DMS79 (cell line): ENCODE results near the gene CYTH3.

ENCODE experiments used
- DNase-seq: peaks from one replicate; lab custom pipeline; 2025; lab: John Stamatoyannopoulos, UW

The CYTH3 gene

GRCh38 chr7:6258440-6259182 is 13.8 kb downstream of the CYTH3 start:
- DNase-seq = no peak

DNA sequence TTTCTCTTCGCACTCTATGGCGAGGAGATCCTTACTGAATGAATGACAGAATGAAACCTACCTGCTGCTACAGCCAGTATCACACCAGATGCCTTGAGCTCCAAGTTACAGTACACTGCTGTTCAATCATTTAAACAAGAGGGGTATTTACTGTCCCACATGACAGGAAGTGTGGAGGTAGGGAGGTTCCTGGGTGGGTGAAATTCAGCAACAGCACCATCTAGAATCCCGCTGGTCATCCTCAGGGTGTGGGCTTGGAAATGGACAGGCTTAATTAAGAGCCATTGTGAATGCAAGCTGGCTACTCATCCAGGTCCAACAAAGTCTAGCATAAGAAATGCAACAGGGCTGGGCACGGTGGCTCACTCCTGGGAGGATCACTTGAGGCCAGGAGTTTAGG is 14.7 kb downstream of the CYTH3 start:
- no peak for DNase-seq

DNA sequence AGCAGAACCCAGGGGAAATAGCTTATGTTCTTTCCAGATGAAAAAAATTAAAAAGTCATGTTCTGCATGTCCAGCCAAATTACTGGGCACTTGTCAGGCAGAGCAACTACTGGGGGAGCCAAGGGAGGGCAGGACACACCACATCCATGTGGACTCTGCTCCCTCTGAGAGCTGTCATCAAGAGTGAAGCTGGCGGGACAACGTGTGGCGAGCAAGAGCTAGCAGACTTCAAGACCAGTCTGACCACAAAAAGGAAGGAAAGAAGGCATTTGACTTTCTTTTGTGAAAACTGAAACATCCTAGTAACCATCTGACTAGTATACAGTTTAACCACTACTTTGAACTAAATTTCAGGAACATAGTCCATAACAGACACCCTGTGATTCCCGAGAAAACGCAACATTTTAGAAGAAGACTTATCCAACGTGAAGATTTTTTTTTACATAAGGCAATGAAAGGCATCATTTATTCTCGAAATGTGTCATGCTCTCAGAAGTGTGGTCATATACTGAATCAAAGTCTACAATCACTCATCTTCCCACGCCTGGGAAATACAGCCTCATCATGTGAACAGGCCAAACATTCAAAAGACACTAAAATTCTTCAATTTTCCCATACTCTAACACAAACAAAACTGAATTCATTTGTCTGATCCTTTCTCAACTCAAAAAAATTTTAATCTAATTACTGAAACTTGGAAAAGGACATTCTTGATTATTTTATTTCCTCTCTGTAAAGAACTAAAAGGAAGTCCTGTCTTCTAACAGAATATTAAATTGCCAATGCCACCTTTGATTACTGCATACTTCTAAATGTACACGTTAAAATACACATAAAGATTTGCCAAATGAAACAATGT is 15.5 kb downstream of the CYTH3 start:
- DNase-seq = no peak

- no peak for DNase-seq
Measured at GRCh38 chr7:6256109-6256483, 16.3 kb downstream of the CYTH3 start.

DNA sequence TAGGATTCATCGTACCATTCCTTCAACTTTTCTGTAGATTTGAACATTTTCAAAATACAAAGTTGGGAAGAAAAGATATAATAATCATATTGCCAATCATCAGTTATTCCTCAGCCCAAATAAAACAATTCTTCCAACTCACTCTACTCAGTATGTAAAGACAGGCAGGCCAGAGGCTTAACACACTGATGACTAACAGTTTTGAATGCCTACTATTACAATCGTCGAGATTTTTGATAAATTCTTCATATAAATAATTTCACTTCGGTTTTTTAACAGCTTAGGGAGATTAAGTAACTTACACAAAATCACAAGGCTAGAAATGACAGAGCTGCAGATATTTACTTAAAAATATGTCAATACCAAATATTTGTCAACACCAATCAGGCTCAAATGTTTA is 17.6 kb downstream of the CYTH3 start:
- DNase-seq = no peak

DNA sequence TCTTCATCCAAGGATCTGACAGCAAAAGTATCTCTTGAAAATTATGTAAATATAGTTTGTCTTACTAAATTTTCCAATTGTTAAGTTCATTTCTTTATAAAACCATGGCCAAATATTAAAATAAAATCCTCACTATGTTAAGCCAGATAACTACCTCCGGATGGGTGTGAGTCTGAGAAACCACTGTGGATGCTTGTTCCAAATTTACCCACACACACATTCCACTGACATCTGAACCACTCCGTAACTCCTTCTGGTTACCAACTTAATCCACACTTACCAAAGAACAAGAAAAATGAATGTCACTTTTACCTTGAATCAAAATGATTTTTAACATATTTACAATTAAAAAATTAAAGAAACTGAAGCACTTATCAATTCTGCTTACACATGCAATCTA is 19.7 kb downstream of the CYTH3 start:
- no peak for DNase-seq

DNA sequence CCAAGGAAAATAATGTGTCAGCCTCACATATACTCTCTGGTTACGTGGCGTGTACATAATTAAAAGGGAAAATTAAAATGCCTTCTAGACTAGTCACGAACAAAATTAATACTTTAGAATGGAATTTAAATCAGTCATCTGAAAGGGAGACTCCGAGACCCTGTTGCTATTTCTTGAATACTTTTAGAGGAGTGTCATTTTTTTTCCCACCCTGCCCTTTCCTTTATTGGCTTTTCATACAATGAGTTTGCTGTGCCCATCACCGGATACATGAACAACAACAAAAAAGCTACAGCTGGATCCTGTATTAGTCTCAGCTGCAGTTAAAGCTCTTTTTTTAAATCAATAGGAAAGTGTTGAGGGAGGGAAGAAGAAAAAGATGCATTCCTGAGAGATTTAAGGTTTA is 20.1 kb downstream of the CYTH3 start:
- no peak for DNase-seq

DNA sequence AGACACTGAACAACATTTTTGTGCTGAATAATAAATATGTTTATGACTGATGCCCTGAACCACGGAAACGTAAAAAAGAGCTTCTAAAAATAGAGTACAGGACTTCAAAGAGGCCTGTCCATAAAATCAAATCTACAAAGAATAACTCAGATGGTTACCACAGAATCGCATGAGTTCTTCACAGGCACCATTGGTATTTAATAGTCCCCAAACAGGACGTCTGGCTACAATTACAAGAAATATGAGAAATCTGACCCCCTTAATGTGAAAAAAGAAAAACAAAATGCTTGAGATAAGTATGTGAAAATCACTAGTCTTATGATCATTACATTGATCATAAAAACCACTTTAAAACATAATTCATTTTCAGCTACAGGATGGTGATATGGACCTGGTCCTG is 20.8 kb downstream of the CYTH3 start:
- DNase-seq = no peak

DNA sequence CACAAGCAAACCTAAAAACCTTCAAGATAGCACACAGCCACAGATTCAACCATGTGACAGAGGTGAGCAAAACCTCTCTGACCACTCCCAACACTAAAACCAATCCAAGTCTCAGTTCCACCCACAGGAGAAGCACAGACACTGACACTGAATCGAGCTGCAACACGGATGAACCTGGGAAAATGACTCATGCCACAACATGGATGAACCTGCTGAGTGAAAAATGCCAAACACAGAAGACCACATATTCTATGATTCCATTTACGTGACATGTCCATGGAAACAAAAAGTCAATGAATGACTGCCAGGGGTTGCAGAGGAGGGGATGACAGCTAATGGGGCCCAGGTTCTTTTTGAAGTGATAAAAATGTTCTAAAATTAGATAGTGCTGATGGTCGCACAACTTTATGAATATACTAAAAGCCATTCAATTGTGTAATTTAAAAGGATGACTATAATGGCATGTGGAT is 22.0 kb downstream of the CYTH3 start:
- DNase-seq = no peak

- DNase-seq = no peak
Measured at GRCh38 chr7:6249043-6249442, 23.4 kb downstream of the CYTH3 start.

DNA sequence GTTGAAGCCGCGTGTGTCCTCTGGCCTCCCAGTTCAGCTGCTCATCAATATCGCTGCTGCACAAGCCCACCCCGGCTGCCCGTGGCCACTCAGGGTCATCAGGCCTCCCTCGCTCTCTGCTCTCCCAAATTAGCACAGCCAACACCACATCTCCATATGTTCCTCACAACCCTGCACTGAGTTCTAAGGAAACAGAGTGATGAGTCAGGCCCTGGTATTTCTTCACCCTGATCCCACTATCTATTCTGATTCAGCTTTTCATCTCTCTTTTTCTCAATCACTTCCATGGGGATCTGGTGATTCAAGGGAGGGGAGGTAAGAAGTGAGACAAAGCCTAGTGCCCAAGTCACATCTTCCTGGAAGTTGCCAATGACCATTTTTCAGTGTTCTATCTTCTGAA is 23.8 kb downstream of the CYTH3 start:
- DNase-seq = no peak

DNA sequence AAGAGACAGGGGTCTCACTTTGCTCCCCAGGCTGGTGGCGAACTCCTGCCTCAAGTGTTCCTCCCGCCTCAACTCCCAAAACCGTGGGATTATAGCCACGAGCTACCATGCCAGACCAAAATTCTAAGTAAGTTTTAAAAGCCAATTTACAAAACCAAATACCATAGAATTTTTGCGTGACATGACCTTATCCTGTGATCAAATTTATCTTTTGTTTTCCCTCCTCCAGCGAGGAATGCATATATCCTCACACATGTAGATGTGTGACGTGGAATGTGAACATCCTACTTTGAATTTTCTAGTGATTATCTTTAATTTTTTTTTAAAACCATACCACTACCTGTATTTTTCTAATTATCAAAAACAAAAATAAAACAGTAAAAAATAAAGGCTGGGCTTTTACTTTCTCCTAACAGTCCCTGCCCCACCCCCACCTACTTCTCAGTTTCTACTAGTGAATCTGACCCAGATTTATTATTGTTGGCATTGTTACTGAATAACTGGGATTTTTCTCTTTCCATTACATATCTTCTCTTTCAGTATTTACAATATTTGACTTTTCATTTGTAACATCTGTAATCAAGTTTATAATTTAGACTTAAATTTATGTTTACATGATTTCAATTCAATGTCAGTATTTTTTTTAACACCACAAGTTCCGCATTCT is 26.0 kb downstream of the CYTH3 start:
- DNase-seq = no peak

DNA sequence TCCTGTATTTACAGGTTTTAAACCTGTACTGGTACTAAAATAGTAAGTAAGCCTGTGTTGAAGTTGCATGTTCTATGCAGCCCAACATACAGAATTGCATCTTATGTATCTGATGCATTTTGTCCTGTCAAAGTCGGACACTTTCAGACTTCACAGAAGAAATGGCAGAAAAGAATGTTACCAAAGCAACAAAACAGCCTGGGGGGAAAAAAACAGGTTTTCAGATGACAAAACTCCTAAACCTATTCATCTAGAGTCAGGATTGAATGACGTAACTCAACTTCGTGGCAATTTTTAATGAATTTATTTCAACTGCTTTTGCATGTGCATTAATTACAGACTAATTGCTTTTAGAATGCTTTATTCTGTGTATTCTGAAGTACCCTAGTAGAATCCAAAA is 28.4 kb downstream of the CYTH3 start:
- DNase-seq = no peak

DNA sequence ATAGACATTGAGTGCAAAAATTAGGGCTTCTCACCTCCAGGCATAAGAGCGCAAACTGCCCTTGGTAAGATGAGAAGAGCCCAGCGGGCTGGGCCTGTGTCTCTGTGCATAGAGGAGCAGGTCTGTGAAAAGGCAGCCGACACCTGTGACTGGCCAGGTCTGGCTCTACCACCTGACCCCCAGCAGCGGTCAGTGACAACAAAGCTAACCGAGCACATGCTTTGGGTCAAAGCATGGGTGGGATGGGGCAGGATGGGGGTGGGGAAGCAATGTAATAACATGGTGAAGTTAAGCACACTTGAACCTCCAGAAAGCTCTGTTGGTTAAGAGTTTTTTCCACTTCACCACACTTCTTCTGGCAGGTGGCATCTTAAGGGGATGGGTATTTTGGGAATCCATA is 29.3 kb downstream of the CYTH3 start:
- peak; percentile 72 for DNase-seq

DNA sequence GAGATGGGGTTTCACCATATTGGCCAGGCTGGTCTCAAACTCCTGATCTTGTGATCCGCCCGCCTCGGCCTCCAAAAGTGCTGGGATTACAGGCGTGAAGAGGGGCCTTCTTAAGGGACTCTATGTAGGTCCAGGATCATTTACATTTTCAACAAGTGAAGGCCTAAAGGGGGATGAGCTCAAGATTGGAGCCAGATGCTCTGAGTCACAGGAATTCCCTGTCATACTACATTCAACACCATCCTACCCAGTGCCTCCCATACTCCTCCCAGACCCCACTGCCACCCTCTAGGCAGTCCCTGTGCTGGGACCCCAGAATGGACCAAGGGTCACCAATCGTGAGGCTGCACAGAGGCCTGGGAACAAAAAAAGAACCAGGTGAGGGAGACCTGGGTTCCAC is 29.9 kb downstream of the CYTH3 start:
- DNase-seq = no peak

- DNase-seq = no peak
Measured at GRCh38 chr7:6241607-6241973, 30.8 kb downstream of the CYTH3 start.

- DNase-seq = no peak
Measured at GRCh38 chr7:6238309-6238925, 34.0 kb downstream of the CYTH3 start.

DNA sequence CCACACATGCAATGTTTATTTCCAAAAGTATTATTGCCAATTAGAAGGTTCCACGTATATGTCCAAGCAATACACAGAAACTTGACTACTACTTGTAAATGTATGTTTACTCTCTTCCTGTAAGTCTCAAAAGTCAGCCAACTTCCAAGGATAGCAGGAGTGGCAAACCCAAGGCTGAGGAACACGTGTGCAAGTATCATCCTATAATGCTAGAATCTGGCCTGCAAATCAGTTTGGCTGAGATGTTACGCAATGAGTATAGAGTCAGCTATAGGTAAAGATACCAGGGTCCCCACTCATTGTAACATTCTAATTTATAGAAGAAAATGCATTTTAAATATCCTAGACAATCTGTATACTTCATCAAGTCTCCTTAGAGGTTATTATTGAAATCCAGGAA is 34.7 kb downstream of the CYTH3 start:
- DNase-seq = no peak

DNA sequence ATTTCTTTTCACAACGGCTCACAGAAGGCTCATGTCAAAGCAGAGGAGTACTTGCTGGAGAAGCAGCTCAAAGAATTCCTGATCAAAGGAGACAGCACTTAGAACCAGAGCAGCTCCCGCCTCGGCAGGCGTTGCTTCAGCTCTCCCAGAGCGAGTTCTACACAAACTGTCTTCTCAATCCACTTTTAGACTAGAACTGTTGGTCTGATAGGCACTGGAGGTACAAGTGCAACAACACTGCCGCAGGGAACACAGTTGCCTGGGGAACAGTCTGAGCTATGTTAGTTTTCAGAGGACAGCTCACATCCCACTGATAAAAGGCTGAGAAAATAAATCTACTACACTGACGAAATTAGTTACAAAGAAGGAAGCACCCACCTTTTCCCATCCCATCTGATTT is 35.4 kb downstream of the CYTH3 start:
- no peak for DNase-seq

- no peak for DNase-seq
Measured at GRCh38 chr7:6235029-6235871, 37.2 kb downstream of the CYTH3 start.

- no peak for DNase-seq
Measured at GRCh38 chr7:6234384-6234783, 38.0 kb downstream of the CYTH3 start.

- DNase-seq = no peak
Measured at GRCh38 chr7:6232534-6232933, 39.9 kb downstream of the CYTH3 start.
